ENCODE results near the gene LRRC19. TPM values are rescaled to one million over a fixed set of nuclear protein-coding genes. Genes with fewer than 3 reads are reported as not detected.

Gene LRRC19, protein sequence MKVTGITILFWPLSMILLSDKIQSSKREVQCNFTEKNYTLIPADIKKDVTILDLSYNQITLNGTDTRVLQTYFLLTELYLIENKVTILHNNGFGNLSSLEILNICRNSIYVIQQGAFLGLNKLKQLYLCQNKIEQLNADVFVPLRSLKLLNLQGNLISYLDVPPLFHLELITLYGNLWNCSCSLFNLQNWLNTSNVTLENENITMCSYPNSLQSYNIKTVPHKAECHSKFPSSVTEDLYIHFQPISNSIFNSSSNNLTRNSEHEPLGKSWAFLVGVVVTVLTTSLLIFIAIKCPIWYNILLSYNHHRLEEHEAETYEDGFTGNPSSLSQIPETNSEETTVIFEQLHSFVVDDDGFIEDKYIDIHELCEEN
- total RNA-seq: not detected

DNA sequence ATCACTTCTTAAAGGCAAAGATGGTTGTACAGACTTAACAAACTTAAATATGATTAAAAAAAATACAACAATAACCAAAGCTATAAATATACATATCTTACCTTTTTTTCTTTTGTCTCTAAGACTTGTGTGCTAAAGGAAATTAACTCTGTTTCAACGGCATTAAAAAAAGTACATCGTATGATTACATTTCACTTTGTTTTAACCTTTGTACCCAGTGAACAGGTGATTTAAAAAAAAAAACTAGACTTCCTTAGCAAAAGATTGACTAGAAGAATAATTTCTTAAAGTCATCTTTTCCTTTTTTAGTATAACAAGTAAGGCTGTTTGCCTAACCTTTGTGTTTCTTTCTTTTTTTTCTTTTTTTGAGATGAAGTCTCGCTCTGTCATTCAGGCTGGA lies at the start of gene LRRC19:
LRRC19 (minus strand) TSS at position 182 of the 400 bp plus-strand sequence. CDS start 5,978 bp downstream, outside the sequence.
- Histone ChIP-seq H3K27me3 (replicated peaks; ENCODE audit: insufficient read depth) (no peaks in the 10 kb centered on the region), H3K27ac (no peak within 1 kb of the TSS), H3K4me3 (no peak within 1 kb of the TSS), H3K9me3 (no peaks in the 10 kb centered on the region), H3K4me1 (ENCODE audit: control insufficient read depth in 1 of 2, low read depth in 2 of 2) (no peaks in the 10 kb centered on the region), H3K36me3 (no peaks in the 10 kb centered on the region)
- DNase-seq (ENCODE audit: low spot score) (no peak), ATAC-seq (ENCODE audit: insufficient number of reproducible peaks, low FRiP score, low read depth) (no peak)
- TF ChIP-seq, protein P1, sequence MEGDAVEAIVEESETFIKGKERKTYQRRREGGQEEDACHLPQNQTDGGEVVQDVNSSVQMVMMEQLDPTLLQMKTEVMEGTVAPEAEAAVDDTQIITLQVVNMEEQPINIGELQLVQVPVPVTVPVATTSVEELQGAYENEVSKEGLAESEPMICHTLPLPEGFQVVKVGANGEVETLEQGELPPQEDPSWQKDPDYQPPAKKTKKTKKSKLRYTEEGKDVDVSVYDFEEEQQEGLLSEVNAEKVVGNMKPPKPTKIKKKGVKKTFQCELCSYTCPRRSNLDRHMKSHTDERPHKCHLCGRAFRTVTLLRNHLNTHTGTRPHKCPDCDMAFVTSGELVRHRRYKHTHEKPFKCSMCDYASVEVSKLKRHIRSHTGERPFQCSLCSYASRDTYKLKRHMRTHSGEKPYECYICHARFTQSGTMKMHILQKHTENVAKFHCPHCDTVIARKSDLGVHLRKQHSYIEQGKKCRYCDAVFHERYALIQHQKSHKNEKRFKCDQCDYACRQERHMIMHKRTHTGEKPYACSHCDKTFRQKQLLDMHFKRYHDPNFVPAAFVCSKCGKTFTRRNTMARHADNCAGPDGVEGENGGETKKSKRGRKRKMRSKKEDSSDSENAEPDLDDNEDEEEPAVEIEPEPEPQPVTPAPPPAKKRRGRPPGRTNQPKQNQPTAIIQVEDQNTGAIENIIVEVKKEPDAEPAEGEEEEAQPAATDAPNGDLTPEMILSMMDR (IDR thresholded peaks at IDR 0.05): no peak

DNA sequence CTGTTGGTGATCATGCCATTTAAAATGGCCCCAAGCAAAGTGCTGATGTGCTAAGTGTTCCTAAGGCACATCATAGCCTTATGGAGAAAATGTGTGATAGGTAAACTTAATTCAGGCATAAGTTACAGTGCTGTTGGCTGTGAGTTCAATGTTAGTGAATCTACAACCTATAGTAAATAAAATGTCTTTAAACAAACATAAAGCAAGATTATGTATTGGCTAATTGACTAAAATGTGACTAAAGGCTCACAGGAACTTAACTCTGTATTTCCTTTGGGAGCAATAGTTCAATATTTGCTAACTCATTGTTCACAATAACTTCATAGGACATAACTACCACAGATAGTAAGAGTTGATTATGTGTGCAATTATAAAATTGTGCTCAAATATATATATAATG lies 49.4 kb upstream of the LRRC19 start:
- H3K4me3 ChIP-seq: no peak overlapping the region
- no peak overlapping the region for H3K27ac ChIP-seq
- H3K36me3 ChIP-seq: no peaks in the 10 kb centered on the region
- DNase-seq (ENCODE audit: low spot score) (no peak), ATAC-seq (ENCODE audit: insufficient number of reproducible peaks, low FRiP score, low read depth) (no peak)
- peaks cover 10 to 11% of the 10 kb centered on the region in 2 donors for H3K4me1 ChIP-seq (ENCODE audit: control insufficient read depth in 1 of 2, low read depth in 2 of 2)
- H3K27me3 ChIP-seq (replicated peaks; ENCODE audit: insufficient read depth): no peaks in the 10 kb centered on the region
- no peaks in the 10 kb centered on the region for H3K9me3 ChIP-seq
- TF ChIP-seq, protein P1 (IDR thresholded peaks at IDR 0.05): no peak

DNA sequence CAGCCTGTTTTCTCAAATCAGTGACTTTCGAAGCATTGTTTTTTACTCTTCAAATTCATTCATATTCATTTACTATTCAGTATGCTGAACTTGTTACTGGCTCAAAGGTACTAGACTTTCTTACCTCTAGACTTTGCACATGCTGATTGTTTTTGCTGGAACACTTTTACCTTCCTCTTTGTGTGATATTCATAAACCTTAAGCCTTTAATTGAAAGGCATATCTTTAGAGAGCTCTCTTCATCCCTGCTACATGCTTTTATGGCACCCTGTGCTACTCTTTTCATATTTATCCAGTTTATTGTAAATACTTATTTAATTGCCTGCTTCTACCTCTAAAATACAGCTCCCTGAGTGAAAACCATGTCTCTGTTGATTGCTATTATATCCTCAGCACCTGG lies 48.7 kb upstream of the LRRC19 start:
- TF ChIP-seq, protein P1 (IDR thresholded peaks at IDR 0.05): no peak
- no peak for DNase-seq (ENCODE audit: low spot score)
- ATAC-seq (ENCODE audit: insufficient number of reproducible peaks, low FRiP score, low read depth): no peak
- no peak overlapping the region for H3K27ac ChIP-seq
- no peaks in the 10 kb centered on the region for H3K27me3 ChIP-seq (replicated peaks; ENCODE audit: insufficient read depth)
- no peak overlapping the region for H3K4me3 ChIP-seq
- H3K4me1 ChIP-seq (ENCODE audit: control insufficient read depth in 1 of 2, low read depth in 2 of 2): peaks cover 10 to 11% of the 10 kb centered on the region in 2 donors
- no peaks in the 10 kb centered on the region for H3K36me3 ChIP-seq
- H3K9me3 ChIP-seq: no peaks in the 10 kb centered on the region

DNA sequence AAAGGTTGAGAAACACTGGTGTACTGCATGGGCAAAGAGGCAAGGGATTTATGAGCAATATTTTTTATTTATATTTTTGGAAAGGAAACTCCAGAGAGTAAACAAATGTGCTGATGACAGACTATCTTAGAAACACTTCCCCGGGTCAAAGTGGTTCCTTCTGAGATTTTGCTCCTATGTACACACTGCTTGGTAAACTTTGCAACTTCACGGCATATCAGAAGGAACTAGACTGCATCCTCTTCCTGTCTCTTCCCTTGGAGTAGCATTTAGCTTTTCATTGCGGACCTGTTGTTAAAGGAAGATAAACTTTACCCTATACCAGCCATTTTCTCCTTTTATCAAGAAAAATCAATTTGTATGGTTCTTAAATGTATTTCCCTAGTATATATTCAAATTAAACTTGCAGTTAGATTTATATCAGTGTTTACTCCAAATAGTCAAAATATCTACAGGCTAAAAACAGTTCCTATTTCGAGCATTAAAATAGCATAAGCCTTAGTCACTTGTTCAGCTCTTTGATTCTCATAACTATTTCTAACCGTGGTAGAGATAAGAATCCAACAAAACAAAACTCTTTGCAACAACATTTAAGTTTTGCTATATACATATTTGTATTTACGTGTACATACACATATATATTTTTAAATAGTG lies 48.0 kb upstream of the LRRC19 start:
- TF ChIP-seq, protein P1 (IDR thresholded peaks at IDR 0.05): no peak
- H3K4me1 ChIP-seq (ENCODE audit: control insufficient read depth in 1 of 2, low read depth in 2 of 2): peaks cover 10 to 11% of the 10 kb centered on the region in 2 donors
- H3K27me3 ChIP-seq (replicated peaks; ENCODE audit: insufficient read depth): no peaks in the 10 kb centered on the region
- H3K27ac ChIP-seq: peak overlapping the region in 1 of 2 donors; percentile 38
- ATAC-seq (ENCODE audit: insufficient number of reproducible peaks, low FRiP score, low read depth): no peak
- no peaks in the 10 kb centered on the region for H3K9me3 ChIP-seq
- H3K36me3 ChIP-seq: no peaks in the 10 kb centered on the region
- H3K4me3 ChIP-seq: no peak overlapping the region
- DNase-seq (ENCODE audit: low spot score): no peak

DNA sequence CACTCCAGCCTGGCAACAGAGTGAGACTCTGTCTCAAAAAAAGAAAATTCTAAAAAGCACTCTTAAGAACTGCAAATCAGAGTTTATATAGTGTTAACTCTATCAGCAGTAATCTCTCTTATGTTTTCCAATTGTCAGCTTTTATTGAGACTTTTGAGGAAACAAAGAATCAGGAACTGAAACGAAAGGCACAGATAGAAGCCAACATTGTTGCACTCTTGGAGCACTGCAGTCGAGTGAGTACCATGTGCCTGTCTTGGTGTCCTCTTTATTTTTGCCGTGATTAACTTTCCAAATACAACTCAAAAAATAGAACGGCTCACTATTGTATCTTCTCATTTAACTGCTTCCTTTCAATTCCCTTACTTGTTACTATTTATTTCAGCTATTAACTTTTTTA lies 41.7 kb upstream of the LRRC19 start:
- DNase-seq (ENCODE audit: low spot score) (no peak), ATAC-seq (ENCODE audit: insufficient number of reproducible peaks, low FRiP score, low read depth) (no peak)
- TF ChIP-seq, protein P1 (IDR thresholded peaks at IDR 0.05): no peak
- no peak overlapping the region for H3K4me3 ChIP-seq
- peaks cover 5% of the 10 kb centered on the region for H3K36me3 ChIP-seq
- no peaks in the 10 kb centered on the region for H3K27me3 ChIP-seq (replicated peaks; ENCODE audit: insufficient read depth)
- H3K27ac ChIP-seq: no peak overlapping the region
- H3K4me1 ChIP-seq (ENCODE audit: control insufficient read depth in 1 of 2, low read depth in 2 of 2): no peaks in the 10 kb centered on the region
- H3K9me3 ChIP-seq: no peaks in the 10 kb centered on the region

Data from thoracic aorta (tissue), 2 donors.